ENCODE data around the gene ANO1.

GRCh38 chr11:70031631-70032469, 46.3 kb upstream of the ANO1 start:
- TF ChIP-seq CTCF (IDR thresholded peaks at IDR 0.05) (no peak), EZH2 (IDR thresholded peaks at IDR 0.05; ENCODE audit: borderline replicate concordance, insufficient read depth, low read depth, low read length, poor library complexity, severe bottlenecking) (no peak)

All from B cell (primary cell).